Transverse colon (tissue), 4 donors: ENCODE measurements around the gene GPR137C. TPM values are rescaled to one million over a fixed set of nuclear protein-coding genes. Genes with fewer than 3 reads are reported as not detected.
"Not testable (repeated sequence)": the region's sequence is repeated elsewhere in the genome, so short reads cannot be mapped to it uniquely, and the experiment has no call there.

Source experiments
- DNase-seq: peaks from one replicate; pipeline ENCODE4 v3.0.0-alpha.2; 2019
- H3K27ac ChIP-seq, 4 donors: fragments of 200-600 bp; sonication (generic); 2 replicates each; pipeline ENCODE4 v1.5.1; 2016 to 2018; ENCODE audit warnings: inconsistent platforms in 4 of 4
- H3K27me3 ChIP-seq: fragments of 200-600 bp; sonication (generic); 2 replicates; pipeline ENCODE4 v1.5.1; 2017; ENCODE audit warnings: inconsistent platforms
- H3K36me3 ChIP-seq, 4 donors: fragments of 200-600 bp; sonication (generic); 2 replicates each; pipeline ENCODE4 v1.5.1; 2017 to 2019; ENCODE audit warnings: inconsistent platforms in 4 of 4
- H3K4me1 ChIP-seq, 4 donors: fragments of 200-600 bp; sonication (generic); 2 replicates each; pipeline ENCODE4 v1.5.1; 2017 to 2020; ENCODE audit warnings: inconsistent platforms in 4 of 4
- H3K4me3 ChIP-seq, 4 donors: fragments of 200-600 bp; sonication (generic); 1 replicate in 1 of 4; 2 replicates in 3 of 4; pipeline versions ENCODE4 v1.5.1 to v1.6.1; 2017 to 2019; ENCODE audit warnings: inconsistent platforms in 4 of 4
- H3K9me3 ChIP-seq, 2 donors: fragments of 200-600 bp; sonication (generic); 2 replicates each; pipeline ENCODE4 v1.5.1; 2017 to 2019; ENCODE audit warnings: inconsistent platforms in 2 of 2
- EP300 ChIP-seq: sonication (generic); formaldehyde crosslinking; IDR thresholded peaks from one replicate; pipeline ENCODE4 v1.6.1; 2017; ENCODE audit warnings: antibody characterized with exemption, low read depth
- POLR2A ChIP-seq: fragments of 450-650 bp; IDR thresholded peaks from one replicate; pipeline ENCODE4 v1.6.1; 2016; ENCODE audit warnings: antibody characterized with exemption, mild to moderate bottlenecking, moderate library complexity
- POLR2AphosphoS5 ChIP-seq, 3 donors: sonication (generic); formaldehyde crosslinking; IDR thresholded peaks; one replicate each; pipeline ENCODE4 v1.6.1; 2016; ENCODE audit warnings: antibody characterized with exemption in 3 of 3
- WGBS, 2 donors: methylation state at CpG; one replicate each; pipeline ENCODE4 v1.1.5; 2018; ENCODE audit warnings: low coverage in 1 of 2; 5-methylcytosine and 5-hydroxymethylcytosine counted together
- in situ Hi-C, 4 donors: fragments of 200-750 bp; cut with MboI; loops; one replicate each; pipeline versions ENCODE4 v1.15.0 to v1.15.1; 2017; ENCODE audit warnings: low sequenced_read_pairs in 3 of 4, low pct_ligation_motif_present in 1 of 4, low pct_unique_long_range_greater_than_20kb in 1 of 4
- intact Hi-C: fragments of 100-400 bp; cut with DNase I; formaldehyde crosslinking; loops from one replicate; pipeline ENCODE4 v1.15.1; 2023; ENCODE audit warnings: low total_unique reads
- total RNA-seq, 4 donors: library from RNA; depleted of rRNA; stranded (reverse); fragments of >200 nt; gene quantifications; one replicate each; pipeline ENCODE4 v1.1.0, GENCODE V29; 2016
- TF ChIP-seq, protein P1 (sequence below), 5 experiments: fragments of 200-600 bp in 3 of 5; fragments of 450-650 bp in 2 of 5; sonication (generic) in 3 of 5; IDR thresholded peaks; 1 replicate in 2 of 5; 2 replicates in 3 of 5; pipeline ENCODE4 v1.5.1; 2016 to 2017; ENCODE audit warnings: antibody characterized with exemption in 5 of 5, inconsistent platforms in 3 of 5, mild to moderate bottlenecking in 2 of 5, moderate library complexity in 1 of 5

The GPR137C gene
- total RNA-seq, 4 donors from 2014 or later: 0.27 to 2.6 (median 0.36) TPM

GRCh38 chr14:52563120-52563519, 10.5 kb downstream of the GPR137C start:
- DNase-seq: no peak
- 69 to 83% methylated on average over 2 of the region's 2 CpGs for WGBS, 2 donors
- peaks cover 0 to 3% (median 0%) of the 10 kb centered on the region in 4 donors for H3K4me1 ChIP-seq
- in situ Hi-C loops: no loop called here
- no peak overlapping the region for H3K4me3 ChIP-seq
- intact Hi-C loops: loop anchor here (5.0 kb wide), 1 partner anchor 1664 kb away; no protein-coding TSS in a partner anchor
- H3K9me3 ChIP-seq: no peaks in the 10 kb centered on the region
- no peak for TF ChIP-seq POLR2AphosphoS5 (IDR thresholded peaks at IDR 0.05)
- TF ChIP-seq POLR2A: no peak
- TF ChIP-seq EP300: no peak
- TF ChIP-seq, protein P1, sequence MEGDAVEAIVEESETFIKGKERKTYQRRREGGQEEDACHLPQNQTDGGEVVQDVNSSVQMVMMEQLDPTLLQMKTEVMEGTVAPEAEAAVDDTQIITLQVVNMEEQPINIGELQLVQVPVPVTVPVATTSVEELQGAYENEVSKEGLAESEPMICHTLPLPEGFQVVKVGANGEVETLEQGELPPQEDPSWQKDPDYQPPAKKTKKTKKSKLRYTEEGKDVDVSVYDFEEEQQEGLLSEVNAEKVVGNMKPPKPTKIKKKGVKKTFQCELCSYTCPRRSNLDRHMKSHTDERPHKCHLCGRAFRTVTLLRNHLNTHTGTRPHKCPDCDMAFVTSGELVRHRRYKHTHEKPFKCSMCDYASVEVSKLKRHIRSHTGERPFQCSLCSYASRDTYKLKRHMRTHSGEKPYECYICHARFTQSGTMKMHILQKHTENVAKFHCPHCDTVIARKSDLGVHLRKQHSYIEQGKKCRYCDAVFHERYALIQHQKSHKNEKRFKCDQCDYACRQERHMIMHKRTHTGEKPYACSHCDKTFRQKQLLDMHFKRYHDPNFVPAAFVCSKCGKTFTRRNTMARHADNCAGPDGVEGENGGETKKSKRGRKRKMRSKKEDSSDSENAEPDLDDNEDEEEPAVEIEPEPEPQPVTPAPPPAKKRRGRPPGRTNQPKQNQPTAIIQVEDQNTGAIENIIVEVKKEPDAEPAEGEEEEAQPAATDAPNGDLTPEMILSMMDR (IDR thresholded peaks at IDR 0.05): no peak
- H3K36me3 ChIP-seq: no peaks in the 10 kb centered on the region
- H3K27me3 ChIP-seq: no peaks in the 10 kb centered on the region
- no peak overlapping the region for H3K27ac ChIP-seq

GRCh38 chr14:52568454-52568853, 15.8 kb downstream of the GPR137C start:
- H3K4me1 ChIP-seq, in situ Hi-C loops, H3K27ac ChIP-seq, DNase-seq, H3K4me3 ChIP-seq, H3K27me3 ChIP-seq, intact Hi-C loops, H3K36me3 ChIP-seq: not testable (repeated sequence)
- H3K9me3 ChIP-seq: peaks cover 25 to 28% of the 10 kb centered on the region in 2 donors
- 86 to 91% methylated on average over 1 to 6 of the region's 7 CpGs for WGBS, 2 donors

GRCh38 chr14:52575858-52576257, 23.2 kb downstream of the GPR137C start:
- in situ Hi-C loops: no loop called here
- WGBS, 2 donors: 92 to 100% methylated on average over 1 to 2 of the region's 2 CpGs
- TF ChIP-seq POLR2AphosphoS5 (IDR thresholded peaks at IDR 0.05) (no peak), EP300 (no peak), POLR2A (no peak)
- TF ChIP-seq, protein P1 (IDR thresholded peaks at IDR 0.05): no peak

DNA sequence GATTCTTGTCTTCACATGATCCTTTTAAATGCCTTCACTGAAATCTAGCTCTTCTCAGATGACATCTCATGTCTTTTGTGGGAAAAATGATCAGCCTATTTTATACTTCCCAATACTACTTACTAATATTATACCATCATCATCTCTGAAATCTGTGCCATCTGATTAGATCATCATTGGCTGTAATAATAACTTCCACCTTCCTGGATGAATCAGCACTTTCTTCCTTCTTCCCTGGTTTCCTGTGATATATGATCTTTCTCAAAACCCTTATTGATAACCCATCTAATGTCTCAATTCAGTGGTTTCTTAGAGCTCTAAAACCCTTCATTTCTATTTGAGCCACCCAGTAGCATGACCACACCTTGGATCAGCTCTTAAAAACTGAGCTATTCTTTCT, 30.9 kb downstream of the GPR137C start:
- no peak overlapping the region for H3K27ac ChIP-seq
- in situ Hi-C loops: no loop called here
- no peaks in the 10 kb centered on the region for H3K27me3 ChIP-seq
- TF ChIP-seq, protein P1 (IDR thresholded peaks at IDR 0.05): no peak
- no peak for TF ChIP-seq EP300
- H3K4me1 ChIP-seq: no peaks in the 10 kb centered on the region
- H3K9me3 ChIP-seq: no peaks in the 10 kb centered on the region
- intact Hi-C loops: no loop called here
- H3K36me3 ChIP-seq: no peaks in the 10 kb centered on the region
- DNase-seq: no peak
- no peak overlapping the region for H3K4me3 ChIP-seq

More at GRCh38 chr14:52575858-52576257, 23.2 kb downstream of the GPR137C start:
- Histone ChIP-seq H3K36me3 (no peaks in the 10 kb centered on the region), H3K4me3 (no peak overlapping the region), H3K27ac (no peak overlapping the region), H3K27me3 (no peaks in the 10 kb centered on the region), H3K9me3 (peaks cover 20 to 23% of the 10 kb centered on the region in 2 donors), H3K4me1 (no peaks in the 10 kb centered on the region)
- intact Hi-C loops: no loop called here
- no peak for DNase-seq

DNA sequence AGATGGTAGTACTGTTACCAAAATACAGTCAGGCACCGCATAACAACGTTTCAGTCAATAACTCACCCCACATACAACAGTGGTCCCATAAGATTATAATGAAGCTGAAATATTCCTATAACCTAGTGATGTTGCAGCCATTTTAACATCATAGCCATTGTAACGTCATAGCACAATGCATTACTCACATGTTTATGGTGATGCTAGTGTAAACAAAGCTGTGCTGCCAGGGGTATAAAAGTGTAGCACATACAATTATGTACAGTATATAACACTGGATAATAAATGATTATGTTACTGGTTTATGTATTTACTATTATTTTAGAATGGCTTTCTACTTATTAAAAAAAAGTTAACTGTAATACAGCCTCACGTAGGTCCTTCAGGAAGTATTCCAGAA, 37.0 kb downstream of the GPR137C start:
- no peaks in the 10 kb centered on the region for H3K4me1 ChIP-seq
- H3K27me3 ChIP-seq: no peaks in the 10 kb centered on the region
- no peak overlapping the region for H3K4me3 ChIP-seq
- TF ChIP-seq, protein P1 (IDR thresholded peaks at IDR 0.05): no peak
- TF ChIP-seq POLR2A: no peak
- intact Hi-C loops: no loop called here
- no peak overlapping the region for H3K27ac ChIP-seq
- DNase-seq: no peak
- H3K36me3 ChIP-seq: no peaks in the 10 kb centered on the region
- H3K9me3 ChIP-seq: no peaks in the 10 kb centered on the region
- in situ Hi-C loops: no loop called here
- WGBS, 2 donors: 48 to 63% methylated on average over 4 of the region's 4 CpGs
